SU-DHL-6 (cell line): Measurements from ENCODE around the gene SF3B3.

ENCODE experiments used
- H2AFZ ChIP-seq: fragments of 200-600 bp; sonication (generic); 2 replicates; pipeline ENCODE4 v1.6.1; 2014; ENCODE audit warnings: low read depth, mild to moderate bottlenecking, moderate library complexity, mixed read lengths, antibody characterized with exemption, low read length; ENCODE audit not compliant: severe bottlenecking
- H3F3A ChIP-seq: fragments of 200-600 bp; shearing (Covaris generic); 2 replicates; pipeline ENCODE4 v1.6.0; 2016; ENCODE audit warnings: antibody characterized with exemption, mild to moderate bottlenecking; ENCODE audit not compliant: insufficient read depth
- H3K27ac ChIP-seq: fragments of 200-600 bp; sonication (generic); 2 replicates; pipeline ENCODE4 v1.5.1; 2016; ENCODE audit warnings: low read depth, mild to moderate bottlenecking, low read length, moderate library complexity, mixed read lengths
- H3K27me3 ChIP-seq: fragments of 200-600 bp; sonication (generic), shearing (Covaris generic); 2 replicates; pipeline ENCODE4 v1.6.0; 2014; ENCODE audit warnings: mild to moderate bottlenecking, low read length
- H3K36me3 ChIP-seq: fragments of 200-600 bp; sonication (generic); 2 replicates; pipeline ENCODE4 v1.6.1; 2014; ENCODE audit warnings: mild to moderate bottlenecking, low read length, mixed read lengths
- H3K4me2 ChIP-seq: fragments of 300-600, 200-600 bp; shearing (Covaris generic), sonication (generic); 2 replicates; pipeline ENCODE4 v1.6.0; 2014; ENCODE audit warnings: low read length, low read depth, mild to moderate bottlenecking; ENCODE audit not compliant: poor library complexity, severe bottlenecking
- H3K4me3 ChIP-seq: fragments of 200-600 bp; sonication (generic); 2 replicates; pipeline ENCODE4 v1.5.1; 2014; ENCODE audit warnings: antibody characterized with exemption, low read length, mild to moderate bottlenecking, mixed read lengths; ENCODE audit not compliant: insufficient read depth, poor library complexity, severe bottlenecking
- H3K79me2 ChIP-seq: fragments of 200-600 bp; sonication (generic); 2 replicates; pipeline ENCODE4 v1.6.1; 2014; ENCODE audit warnings: mild to moderate bottlenecking, low read length, moderate library complexity; ENCODE audit not compliant: insufficient read depth
- H3K9ac ChIP-seq: fragments of 200-600 bp; sonication (generic); 2 replicates; pipeline ENCODE4 v1.7.0; 2014; ENCODE audit warnings: mild to moderate bottlenecking, low read length
- H3K9me2 ChIP-seq: fragments of 200-600 bp; sonication (generic); replicated peaks from 2 replicates; pipeline ENCODE4 v1.6.1; 2014; ENCODE audit warnings: low read length; ENCODE audit not compliant: insufficient read depth
- H3K9me3 ChIP-seq: fragments of 200-600 bp; sonication (generic); 2 replicates; pipeline ENCODE4 v1.6.1; 2014; ENCODE audit warnings: low read length, mixed read lengths; ENCODE audit not compliant: insufficient read depth
- H4K20me1 ChIP-seq: fragments of 200-600 bp; sonication (generic); 2 replicates; pipeline ENCODE4 v1.6.1; 2014; ENCODE audit warnings: low read depth, mild to moderate bottlenecking, antibody characterized with exemption, low read length, moderate library complexity, mixed read lengths
- CTCF ChIP-seq: fragments of 200-600 bp; sonication (generic); IDR thresholded peaks from one replicate; pipeline ENCODE4 v1.5.1; 2017; ENCODE audit warnings: antibody characterized with exemption, mild to moderate bottlenecking, low read length, moderate library complexity; ENCODE audit not compliant: insufficient read depth, poor library complexity, severe bottlenecking
- EZH2phosphoT487 ChIP-seq: fragments of 200-600 bp; sonication (generic), shearing (Covaris generic); conservative IDR thresholded peaks from 2 replicates; pipeline ENCODE4 v1.6.1; 2018; ENCODE audit warnings: mild to moderate bottlenecking, antibody characterized with exemption, low read length, moderate library complexity, mixed read lengths

Gene SF3B3

GRCh38 chr16:70568601-70569237, 45.1 kb downstream of the SF3B3 start:
- peaks cover 15% of the 10 kb centered on the region; the same call in 1 of the 2 replicates for H3F3A ChIP-seq
- no peak overlapping the region for H2AFZ ChIP-seq
- H3K27me3 ChIP-seq = no peaks in the 10 kb centered on the region
- no peak overlapping the region for H3K4me3 ChIP-seq
- H3K9me2 ChIP-seq = no peaks in the 10 kb centered on the region
- H3K9me3 ChIP-seq = no peaks in the 10 kb centered on the region
- H4K20me1 ChIP-seq = peaks cover 7% of the 10 kb centered on the region; the same call in 1 of the 2 replicates
- no peak for TF ChIP-seq CTCF
- no peak for TF ChIP-seq EZH2phosphoT487
- no peak overlapping the region for H3K27ac ChIP-seq
- H3K4me2 ChIP-seq = no peak overlapping the region
- peaks cover 57% of the 10 kb centered on the region for H3K36me3 ChIP-seq
- no peak overlapping the region for H3K9ac ChIP-seq
- peaks cover 4% of the 10 kb centered on the region; the same call in 1 of the 2 replicates for H3K79me2 ChIP-seq

- TF ChIP-seq EZH2phosphoT487 = no peak
- peaks cover 25% of the 10 kb centered on the region for H3F3A ChIP-seq
- H3K4me3 ChIP-seq = no peak overlapping the region
These were observed 46.1 kb downstream of the SF3B3 start for GRCh38 chr16:70569752-70570151.

GRCh38 chr16:70570967-70571570, 47.5 kb downstream of the SF3B3 start:
- Histone ChIP-seq H3K79me2 (peaks cover 4% of the 10 kb centered on the region; the same call in 1 of the 2 replicates), H3K27me3 (no peaks in the 10 kb centered on the region), H3K4me3 (no peak overlapping the region), H4K20me1 (peaks cover 9% of the 10 kb centered on the region; the same call in 1 of the 2 replicates), H2AFZ (no peak overlapping the region), H3K4me2 (no peak overlapping the region), H3K27ac (no peak overlapping the region), H3F3A (peaks cover 35% of the 10 kb centered on the region), H3K9me3 (no peaks in the 10 kb centered on the region), H3K9me2 (no peaks in the 10 kb centered on the region), H3K36me3 (peaks cover 49% of the 10 kb centered on the region), H3K9ac (no peak overlapping the region)
- TF ChIP-seq EZH2phosphoT487 = no peak
- no peak for TF ChIP-seq CTCF

More at GRCh38 chr16:70569752-70570151, 46.1 kb downstream of the SF3B3 start:
- H3K27ac ChIP-seq = no peak overlapping the region
- H3K4me2 ChIP-seq = no peak overlapping the region
- H3K9me3 ChIP-seq = no peaks in the 10 kb centered on the region
- peaks cover 4% of the 10 kb centered on the region; the same call in 1 of the 2 replicates for H3K79me2 ChIP-seq
- no peaks in the 10 kb centered on the region for H3K9me2 ChIP-seq
- H3K36me3 ChIP-seq = peaks cover 55% of the 10 kb centered on the region
- no peak overlapping the region for H3K9ac ChIP-seq
- no peak overlapping the region for H2AFZ ChIP-seq
- no peaks in the 10 kb centered on the region for H3K27me3 ChIP-seq
- H4K20me1 ChIP-seq = peaks cover 9% of the 10 kb centered on the region; the same call in 1 of the 2 replicates

GRCh38 chr16:70571623-70572022, 48.0 kb downstream of the SF3B3 start:
- no peak overlapping the region for H3K9ac ChIP-seq

More at GRCh38 chr16:70571623-70572022, 48.0 kb downstream of the SF3B3 start:
- no peak for TF ChIP-seq EZH2phosphoT487
- TF ChIP-seq CTCF = no peak
- Histone ChIP-seq H3K4me2 (no peak overlapping the region), H3K9me2 (no peaks in the 10 kb centered on the region), H3K27me3 (no peaks in the 10 kb centered on the region), H3K36me3 (peaks cover 49% of the 10 kb centered on the region), H3K27ac (no peak overlapping the region), H3K9me3 (no peaks in the 10 kb centered on the region), H3F3A (peaks cover 38% of the 10 kb centered on the region), H4K20me1 (peaks cover 9% of the 10 kb centered on the region; the same call in 1 of the 2 replicates), H3K4me3 (no peak overlapping the region), H2AFZ (no peak overlapping the region), H3K79me2 (peaks cover 4% of the 10 kb centered on the region; the same call in 1 of the 2 replicates)
